OCI-LY3 (cell line): ENCODE measurements around the gene RIPPLY2.

Experiments used
- H2AFZ ChIP-seq: fragments of 200-600, 300-600 bp; shearing (Covaris generic); 2 replicates; pipeline ENCODE4 v1.6.0; 2014; ENCODE audit warnings: antibody characterized with exemption, low read depth, low read length
- H3K27ac ChIP-seq: fragments of 200-600, 300-600 bp; sonication (generic); 2 replicates; pipeline ENCODE4 v1.5.1; 2014; ENCODE audit warnings: mild to moderate bottlenecking, low read length, moderate library complexity, mixed read lengths
- H3K27me3 ChIP-seq: fragments of 200-600, 300-600 bp; sonication (generic); 2 replicates; pipeline ENCODE4 v1.6.1; 2014; ENCODE audit warnings: low read depth, low read length, mixed read lengths
- H3K36me3 ChIP-seq: fragments of 200-600, 300-600 bp; sonication (generic); replicated peaks from 2 replicates; pipeline ENCODE3; 2014; ENCODE audit warnings: low read depth, low read length, mixed read lengths
- H3K4me1 ChIP-seq: fragments of 300-600, 200-600 bp; sonication (generic); 2 replicates; pipeline ENCODE4 v1.6.1; 2014; ENCODE audit warnings: low read length, mixed read lengths
- H3K4me2 ChIP-seq: fragments of 200-600, 300-600 bp; sonication (generic); 2 replicates; pipeline ENCODE4 v1.6.1; 2014; ENCODE audit warnings: low read length, mixed read lengths
- H3K4me3 ChIP-seq: fragments of 300-600, 200-600 bp; sonication (generic); 2 replicates; pipeline ENCODE4 v1.5.1; 2014; ENCODE audit warnings: antibody characterized with exemption, mild to moderate bottlenecking, low read length, moderate library complexity
- H3K79me2 ChIP-seq: fragments of 300-600, 200-600 bp; shearing (Covaris generic); 2 replicates; pipeline ENCODE4 v1.6.1; 2014; ENCODE audit warnings: mild to moderate bottlenecking, low read length, mixed read lengths
- H3K9ac ChIP-seq: fragments of 300-600, 200-600 bp; shearing (Covaris generic); 2 replicates; pipeline ENCODE4 v1.6.0; 2014; ENCODE audit warnings: mild to moderate bottlenecking, low read length, moderate library complexity
- H3K9me3 ChIP-seq: fragments of 200-600, 300-600 bp; shearing (Covaris generic); 2 replicates; pipeline ENCODE4 v1.6.1; 2014; ENCODE audit warnings: low read length, mixed read lengths; ENCODE audit not compliant: insufficient read depth
- H4K20me1 ChIP-seq: fragments of 200-600, 300-600 bp; sonication (generic); 2 replicates; pipeline ENCODE4 v1.6.1; 2016; ENCODE audit warnings: low read length, mixed read lengths; ENCODE audit not compliant: insufficient read depth
- CTCF ChIP-seq: fragments of 200-600, 300-600 bp; sonication (generic); IDR thresholded peaks from 2 replicates; pipeline ENCODE4 v1.5.1; 2014; ENCODE audit warnings: antibody characterized with exemption, low read length, low read depth
- EZH2phosphoT487 ChIP-seq: fragments of 200-600 bp; shearing (Covaris generic); IDR thresholded peaks from 2 replicates; pipeline ENCODE4 v1.6.1; 2018; ENCODE audit warnings: antibody characterized with exemption, mixed run types, low read depth

The RIPPLY2 gene

GRCh38 chr6:83846291-83846690, 6.9 kb upstream of the RIPPLY2 start:
- peak overlapping the region; percentile 74 for H3K27ac ChIP-seq
- H3K27me3 ChIP-seq: no peaks in the 10 kb centered on the region
- H3K4me3 ChIP-seq: no peak overlapping the region
- H2AFZ ChIP-seq: peak overlapping the region; percentile 4; the same call in 1 of the 2 replicates
- H3K79me2 ChIP-seq: no peaks in the 10 kb centered on the region
- peak overlapping the region; percentile 59 for H3K4me2 ChIP-seq
- no peaks in the 10 kb centered on the region for H4K20me1 ChIP-seq
- peaks cover 3% of the 10 kb centered on the region for H3K9me3 ChIP-seq
- H3K36me3 ChIP-seq: peaks cover 5% of the 10 kb centered on the region
- H3K4me1 ChIP-seq: peaks cover 41% of the 10 kb centered on the region
- TF ChIP-seq EZH2phosphoT487: no peak
- no peak for TF ChIP-seq CTCF
- H3K9ac ChIP-seq: peak overlapping the region; percentile 22; the same call in 1 of the 2 replicates

- peak overlapping the region; percentile 22; the same call in 1 of the 2 replicates for H3K9ac ChIP-seq
- no peak overlapping the region for H2AFZ ChIP-seq
- TF ChIP-seq CTCF: no peak
- no peak for TF ChIP-seq EZH2phosphoT487
- H3K9me3 ChIP-seq: no peaks in the 10 kb centered on the region; the same call in 1 of the 2 replicates
- peak overlapping the region; percentile 59 for H3K4me2 ChIP-seq
- no peaks in the 10 kb centered on the region for H4K20me1 ChIP-seq
- peaks cover 41% of the 10 kb centered on the region for H3K4me1 ChIP-seq
- H3K4me3 ChIP-seq: peak overlapping the region; percentile 20
- peak overlapping the region; percentile 74 for H3K27ac ChIP-seq
- no peaks in the 10 kb centered on the region for H3K27me3 ChIP-seq
- H3K79me2 ChIP-seq: no peaks in the 10 kb centered on the region
- no peaks in the 10 kb centered on the region for H3K36me3 ChIP-seq
These were observed 6.0 kb upstream of the RIPPLY2 start for GRCh38 chr6:83847179-83847578.

- Histone ChIP-seq H3K4me3 (no peak overlapping the region), H3K27me3 (no peaks in the 10 kb centered on the region), H3K9me3 (no peaks in the 10 kb centered on the region), H3K79me2 (no peaks in the 10 kb centered on the region), H3K27ac (no peak overlapping the region), H3K36me3 (no peaks in the 10 kb centered on the region), H3K4me1 (peaks cover 41% of the 10 kb centered on the region), H2AFZ (no peak overlapping the region), H3K9ac (no peak overlapping the region), H4K20me1 (no peaks in the 10 kb centered on the region), H3K4me2 (no peak overlapping the region)
- no peak for TF ChIP-seq CTCF
- no peak for TF ChIP-seq EZH2phosphoT487
These were observed 4.0 kb upstream of the RIPPLY2 start for GRCh38 chr6:83849127-83849526.

GRCh38 chr6:83849610-83850009, 3.5 kb upstream of the RIPPLY2 start:
- Histone ChIP-seq H3K4me3 (no peak overlapping the region), H3K79me2 (no peaks in the 10 kb centered on the region), H3K27ac (no peak overlapping the region), H3K4me2 (no peak overlapping the region), H3K9ac (no peak overlapping the region), H3K27me3 (no peaks in the 10 kb centered on the region), H2AFZ (no peak overlapping the region), H3K4me1 (peaks cover 41% of the 10 kb centered on the region), H3K9me3 (no peaks in the 10 kb centered on the region), H3K36me3 (no peaks in the 10 kb centered on the region), H4K20me1 (no peaks in the 10 kb centered on the region)
- TF ChIP-seq EZH2phosphoT487 (no peak), CTCF (no peak)
